Panc1 (cell line): ENCODE measurements around the gene NEUROG2. TPM values are rescaled to one million over a fixed set of nuclear protein-coding genes. Genes with fewer than 3 reads are reported as not detected.

Experiments
- ATAC-seq: fragments of 200-7000 bp; cut with Tn5 transposase; 2 replicates; pipeline ENCODE4 v1.9.1; 2020; ENCODE audit warnings: mild to moderate bottlenecking, moderate library complexity
- BruUV-seq: library from RNA; stranded (reverse); fragments of 400-500 nt; replicated peaks from 2 replicates; lab custom pipeline; 2021; lab: Mats Ljungman, UMichigan
- CTCF ChIA-PET: fragments of 300-600 bp; sonication (Branson Sonifier 250); formaldehyde crosslinking; loops from one replicate; lab custom pipeline; 2022; ENCODE audit warnings: antibody characterized with exemption; lab: Charles Lee
- POLR2A ChIA-PET: fragments of 300-600 bp; sonication (Branson Sonifier 250); formaldehyde crosslinking; loops from one replicate; lab custom pipeline; 2022; ENCODE audit warnings: antibody characterized with exemption; lab: Charles Lee
- DNase-seq: peaks from one replicate; pipeline ENCODE4 v3.0.0-alpha.2; 2010; ENCODE audit warnings: low read depth, low spot score
- H3K27ac ChIP-seq: 2 replicates; pipeline ENCODE4 v1.5.1; 2011; ENCODE audit warnings: mild to moderate bottlenecking, low read length, inconsistent platforms
- H3K27me3 ChIP-seq: fragments of 200-500 bp; sonication (Bioruptor generic); 2 replicates; pipeline ENCODE4 v1.6.0; 2014; ENCODE audit warnings: low read length, inconsistent platforms; ENCODE audit not compliant: control insufficient read depth, insufficient read depth
- H3K36me3 ChIP-seq: fragments of 200-500 bp; sonication (Bioruptor generic); 2 replicates; pipeline ENCODE4 v1.5.1; 2014; ENCODE audit warnings: inconsistent platforms, mild to moderate bottlenecking, low read length, moderate library complexity; ENCODE audit not compliant: control insufficient read depth, insufficient read depth
- H3K4me1 ChIP-seq: 2 replicates; pipeline ENCODE4 v1.5.1; 2011; ENCODE audit warnings: inconsistent platforms, mild to moderate bottlenecking, low read length, moderate library complexity; ENCODE audit not compliant: control insufficient read depth, insufficient read depth
- H3K4me3 ChIP-seq, 2 experiments: 2 replicates each; pipeline ENCODE4 v1.5.1; 2011 to 2012; ENCODE audit warnings: low read depth in 2 of 2, low read length in 2 of 2, mild to moderate bottlenecking in 2 of 2, inconsistent platforms in 1 of 2, moderate library complexity in 1 of 2
- H3K9me3 ChIP-seq: fragments of 200-500 bp; sonication (Bioruptor generic); 2 replicates; pipeline ENCODE4 v1.5.1; 2014; ENCODE audit warnings: low read depth, mild to moderate bottlenecking, inconsistent platforms, low read length, moderate library complexity; ENCODE audit not compliant: control insufficient read depth, insufficient read depth
- POLR2AphosphoS5 ChIP-seq: IDR thresholded peaks from 2 replicates; pipeline ENCODE4 v1.6.1; 2012; ENCODE audit warnings: mild to moderate bottlenecking, low read depth, low read length, moderate library complexity
- SIN3A ChIP-seq: IDR thresholded peaks from 2 replicates; pipeline ENCODE4 v1.6.1; 2012; ENCODE audit warnings: low read depth, mild to moderate bottlenecking, low read length, moderate library complexity, borderline replicate concordance; ENCODE audit not compliant: insufficient read depth
- TCF7L2 ChIP-seq: IDR thresholded peaks from 2 replicates; pipeline ENCODE4 v1.6.1; 2011; ENCODE audit warnings: mild to moderate bottlenecking, low read depth, low read length, inconsistent platforms
- in situ Hi-C: cut with HindIII; loops from 2 replicates; pipeline ENCODE4 v1.10.0; 2016; ENCODE audit warnings: low sequenced_read_pairs, low pct_unique_long_range_greater_than_20kb
- intact Hi-C: fragments of 100-400 bp; cut with micrococcal nuclease; formaldehyde crosslinking; loops from one replicate; pipeline ENCODE4 v1.10.0; 2022; ENCODE audit not compliant: unreplicated experiment
- total RNA-seq: library from RNA; stranded (reverse); gene quantifications from one replicate; pipeline ENCODE4 v1.2.1, GENCODE V29; 2021; ENCODE audit not compliant: unreplicated experiment
- TF ChIP-seq, protein P1 (sequence below): fragments of 450-650 bp; IDR thresholded peaks from 2 replicates; pipeline ENCODE4 v1.5.1; 2017; ENCODE audit warnings: mild to moderate bottlenecking
- TF ChIP-seq, protein P2 (sequence below), 2 experiments: IDR thresholded peaks; 2 replicates each; pipeline ENCODE4 v1.6.1; 2011 to 2012; ENCODE audit warnings: low read depth in 2 of 2, control low read depth in 1 of 2, low read length in 1 of 2, mild to moderate bottlenecking in 1 of 2, moderate library complexity in 1 of 2; ENCODE audit not compliant: insufficient read depth in 1 of 2

Gene NEUROG2
- total RNA-seq, 1 experiment from 2014 or later = not detected

DNA sequence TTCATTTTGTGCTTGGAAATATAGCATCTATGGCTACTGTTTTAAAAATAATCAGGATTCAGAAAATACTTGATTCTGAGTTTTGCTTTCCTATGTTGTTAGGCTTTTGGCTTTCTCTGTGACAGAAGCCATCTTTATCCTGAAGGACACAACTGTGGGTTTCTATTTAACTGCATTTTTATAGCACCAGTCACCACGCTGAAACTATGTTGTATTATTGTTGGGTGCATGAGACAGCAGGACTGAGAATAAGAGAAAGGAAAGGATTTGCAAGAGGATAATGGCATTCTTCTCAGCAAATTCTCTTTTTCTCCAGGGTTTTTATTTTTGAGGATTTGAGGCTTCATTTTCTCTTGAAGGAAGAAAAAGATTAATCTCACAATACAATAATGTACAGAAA lies 10.1 kb upstream of the NEUROG2 start:
- BruUV-seq = no TSS peak
- peaks cover 8% of the 10 kb centered on the region for H3K27me3 ChIP-seq
- no peak overlapping the region for H3K27ac ChIP-seq
- intact Hi-C loops = no loop called here
- ChIA-PET CTCF (no interaction called here), POLR2A (no interaction called here)
- in situ Hi-C loops = no loop called here
- H3K9me3 ChIP-seq = no peaks in the 10 kb centered on the region
- H3K4me3 ChIP-seq = no peak overlapping the region
- DNase-seq (no peak), ATAC-seq (no peak)
- no peaks in the 10 kb centered on the region for H3K36me3 ChIP-seq
- no peaks in the 10 kb centered on the region for H3K4me1 ChIP-seq
- no peak for TF ChIP-seq SIN3A
- TF ChIP-seq, protein P1, sequence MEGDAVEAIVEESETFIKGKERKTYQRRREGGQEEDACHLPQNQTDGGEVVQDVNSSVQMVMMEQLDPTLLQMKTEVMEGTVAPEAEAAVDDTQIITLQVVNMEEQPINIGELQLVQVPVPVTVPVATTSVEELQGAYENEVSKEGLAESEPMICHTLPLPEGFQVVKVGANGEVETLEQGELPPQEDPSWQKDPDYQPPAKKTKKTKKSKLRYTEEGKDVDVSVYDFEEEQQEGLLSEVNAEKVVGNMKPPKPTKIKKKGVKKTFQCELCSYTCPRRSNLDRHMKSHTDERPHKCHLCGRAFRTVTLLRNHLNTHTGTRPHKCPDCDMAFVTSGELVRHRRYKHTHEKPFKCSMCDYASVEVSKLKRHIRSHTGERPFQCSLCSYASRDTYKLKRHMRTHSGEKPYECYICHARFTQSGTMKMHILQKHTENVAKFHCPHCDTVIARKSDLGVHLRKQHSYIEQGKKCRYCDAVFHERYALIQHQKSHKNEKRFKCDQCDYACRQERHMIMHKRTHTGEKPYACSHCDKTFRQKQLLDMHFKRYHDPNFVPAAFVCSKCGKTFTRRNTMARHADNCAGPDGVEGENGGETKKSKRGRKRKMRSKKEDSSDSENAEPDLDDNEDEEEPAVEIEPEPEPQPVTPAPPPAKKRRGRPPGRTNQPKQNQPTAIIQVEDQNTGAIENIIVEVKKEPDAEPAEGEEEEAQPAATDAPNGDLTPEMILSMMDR = no peak
- TF ChIP-seq, protein P2, sequence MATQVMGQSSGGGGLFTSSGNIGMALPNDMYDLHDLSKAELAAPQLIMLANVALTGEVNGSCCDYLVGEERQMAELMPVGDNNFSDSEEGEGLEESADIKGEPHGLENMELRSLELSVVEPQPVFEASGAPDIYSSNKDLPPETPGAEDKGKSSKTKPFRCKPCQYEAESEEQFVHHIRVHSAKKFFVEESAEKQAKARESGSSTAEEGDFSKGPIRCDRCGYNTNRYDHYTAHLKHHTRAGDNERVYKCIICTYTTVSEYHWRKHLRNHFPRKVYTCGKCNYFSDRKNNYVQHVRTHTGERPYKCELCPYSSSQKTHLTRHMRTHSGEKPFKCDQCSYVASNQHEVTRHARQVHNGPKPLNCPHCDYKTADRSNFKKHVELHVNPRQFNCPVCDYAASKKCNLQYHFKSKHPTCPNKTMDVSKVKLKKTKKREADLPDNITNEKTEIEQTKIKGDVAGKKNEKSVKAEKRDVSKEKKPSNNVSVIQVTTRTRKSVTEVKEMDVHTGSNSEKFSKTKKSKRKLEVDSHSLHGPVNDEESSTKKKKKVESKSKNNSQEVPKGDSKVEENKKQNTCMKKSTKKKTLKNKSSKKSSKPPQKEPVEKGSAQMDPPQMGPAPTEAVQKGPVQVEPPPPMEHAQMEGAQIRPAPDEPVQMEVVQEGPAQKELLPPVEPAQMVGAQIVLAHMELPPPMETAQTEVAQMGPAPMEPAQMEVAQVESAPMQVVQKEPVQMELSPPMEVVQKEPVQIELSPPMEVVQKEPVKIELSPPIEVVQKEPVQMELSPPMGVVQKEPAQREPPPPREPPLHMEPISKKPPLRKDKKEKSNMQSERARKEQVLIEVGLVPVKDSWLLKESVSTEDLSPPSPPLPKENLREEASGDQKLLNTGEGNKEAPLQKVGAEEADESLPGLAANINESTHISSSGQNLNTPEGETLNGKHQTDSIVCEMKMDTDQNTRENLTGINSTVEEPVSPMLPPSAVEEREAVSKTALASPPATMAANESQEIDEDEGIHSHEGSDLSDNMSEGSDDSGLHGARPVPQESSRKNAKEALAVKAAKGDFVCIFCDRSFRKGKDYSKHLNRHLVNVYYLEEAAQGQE (IDR thresholded peaks at IDR 0.05; ENCODE audit: insufficient read depth in 1 of 2, low read depth in 2 of 2, low read length in 1 of 2) = no peak
- TF ChIP-seq TCF7L2 = no peak
- no peak for TF ChIP-seq POLR2AphosphoS5

DNA sequence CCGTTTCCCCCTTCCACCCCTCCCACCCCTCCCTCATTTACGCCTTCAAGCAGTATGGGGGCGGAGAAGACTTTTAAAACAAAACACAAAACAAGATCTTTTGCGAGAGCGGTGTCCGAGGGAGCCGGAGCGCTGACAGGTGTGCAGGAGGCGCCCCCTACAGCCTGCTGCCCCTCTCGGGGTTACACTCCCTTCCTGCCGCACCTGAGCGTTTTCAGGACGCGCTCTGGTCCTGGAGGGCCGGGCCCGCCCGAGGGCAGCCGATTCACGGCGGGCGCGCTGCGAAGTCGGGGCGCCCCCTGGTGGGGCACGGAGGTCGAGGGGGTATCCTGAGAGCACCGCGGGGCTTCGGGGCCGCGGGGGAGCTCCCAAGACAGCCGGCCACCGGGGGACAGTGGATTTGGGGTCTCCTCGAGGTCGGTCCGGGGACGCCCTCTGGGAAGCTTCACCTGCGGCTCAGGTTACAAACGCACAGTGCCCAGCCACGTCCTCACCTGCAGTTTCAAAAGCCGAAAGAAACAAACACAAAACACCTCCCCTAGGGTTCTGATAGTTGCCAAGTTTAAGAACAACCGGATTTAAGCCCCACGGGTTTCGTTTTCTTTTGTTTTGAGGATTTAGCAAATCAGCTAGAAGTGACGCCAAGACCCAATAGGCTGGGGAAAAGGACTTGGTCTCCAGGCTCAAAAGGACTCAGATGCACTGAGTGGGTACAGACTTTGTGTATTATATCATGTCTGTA lies 8.0 kb upstream of the NEUROG2 start:
- TF ChIP-seq, protein P1 = peak; percentile 86
- TF ChIP-seq, protein P2 (IDR thresholded peaks at IDR 0.05; ENCODE audit: insufficient read depth in 1 of 2, low read depth in 2 of 2, low read length in 1 of 2) = no peak
- ChIA-PET POLR2A (no interaction called here), CTCF (no interaction called here)
- H3K4me1 ChIP-seq = no peaks in the 10 kb centered on the region
- ATAC-seq (peak; percentile 92), DNase-seq (no peak)
- no peaks in the 10 kb centered on the region for H3K9me3 ChIP-seq
- BruUV-seq = no TSS peak
- intact Hi-C loops (loop anchor here (2.0 kb wide), 1 partner anchor 195 kb away; no protein-coding TSS in a partner anchor), in situ Hi-C loops (no loop called here)
- no peaks in the 10 kb centered on the region for H3K36me3 ChIP-seq
- no peak overlapping the region for H3K27ac ChIP-seq
- H3K27me3 ChIP-seq = peaks cover 13% of the 10 kb centered on the region
- H3K4me3 ChIP-seq = peak overlapping the region; percentile 13 to 34; a peak in 3 of 4 replicates
